Mucosa of rectum (tissue), 2 donors: ENCODE measurements around the gene CNTNAP5.

Experiments used
- H3K27ac ChIP-seq, 2 donors: one replicate each; pipeline ENCODE4 v1.7.0; 2013; ENCODE audit warnings: inconsistent platforms in 2 of 2, low read depth in 2 of 2, low read length in 2 of 2
- H3K27me3 ChIP-seq, 2 donors: one replicate each; pipeline ENCODE4 v1.7.0; 2013; ENCODE audit warnings: low read length in 2 of 2; ENCODE audit not compliant: control insufficient read depth in 2 of 2, insufficient read depth in 2 of 2
- H3K36me3 ChIP-seq, 2 donors: one replicate each; pipeline ENCODE4 v1.7.0; 2013; ENCODE audit warnings: low read length in 2 of 2; ENCODE audit not compliant: control insufficient read depth in 2 of 2, insufficient read depth in 2 of 2
- H3K4me1 ChIP-seq, 2 donors: one replicate each; pipeline ENCODE4 v1.7.0; 2013; ENCODE audit warnings: low read length in 2 of 2, mild to moderate bottlenecking in 1 of 2; ENCODE audit not compliant: control insufficient read depth in 2 of 2, insufficient read depth in 2 of 2
- H3K4me3 ChIP-seq, 2 donors: one replicate each; pipeline ENCODE4 v1.7.0; 2013; ENCODE audit warnings: low read length in 2 of 2
- H3K9ac ChIP-seq, 2 donors: one replicate each; pipeline ENCODE4 v1.7.0; 2013; ENCODE audit warnings: low read length in 2 of 2, low read depth in 1 of 2, mild to moderate bottlenecking in 1 of 2
- H3K9me3 ChIP-seq, 2 donors: one replicate each; pipeline ENCODE4 v1.7.0; 2013; ENCODE audit warnings: low read length in 2 of 2; ENCODE audit not compliant: control insufficient read depth in 2 of 2
- donor health status: healthy.
- donor health status: Normal muscosa, but diverticular disease.

The CNTNAP5 gene

DNA sequence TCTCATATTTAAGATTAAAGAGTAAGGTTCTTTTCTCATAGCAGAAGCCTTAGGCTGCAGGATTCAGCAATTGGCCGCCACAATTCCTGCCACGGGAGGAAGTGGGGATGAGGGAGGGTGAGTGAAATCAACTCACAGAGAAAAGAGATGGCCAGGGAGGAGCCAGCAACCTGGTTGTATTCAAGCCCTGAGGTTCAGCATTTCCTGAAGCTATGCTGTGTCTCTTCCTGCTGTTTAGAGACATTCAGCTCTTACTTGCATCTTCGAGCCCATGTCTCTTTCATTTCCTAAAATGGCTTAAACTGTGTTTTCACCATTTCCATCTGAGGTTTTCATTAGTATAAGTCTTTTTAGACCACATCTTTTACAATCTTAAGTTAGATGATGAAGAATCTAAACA, 522.6 kb downstream of the CNTNAP5 start:
- no peak overlapping the region for H3K9ac ChIP-seq
- no peaks in the 10 kb centered on the region for H3K36me3 ChIP-seq
- no peak overlapping the region for H3K4me3 ChIP-seq
- H3K27ac ChIP-seq: no peak overlapping the region
- no peaks in the 10 kb centered on the region for H3K27me3 ChIP-seq
- no peaks in the 10 kb centered on the region for H3K9me3 ChIP-seq
- H3K4me1 ChIP-seq: no peaks in the 10 kb centered on the region

DNA sequence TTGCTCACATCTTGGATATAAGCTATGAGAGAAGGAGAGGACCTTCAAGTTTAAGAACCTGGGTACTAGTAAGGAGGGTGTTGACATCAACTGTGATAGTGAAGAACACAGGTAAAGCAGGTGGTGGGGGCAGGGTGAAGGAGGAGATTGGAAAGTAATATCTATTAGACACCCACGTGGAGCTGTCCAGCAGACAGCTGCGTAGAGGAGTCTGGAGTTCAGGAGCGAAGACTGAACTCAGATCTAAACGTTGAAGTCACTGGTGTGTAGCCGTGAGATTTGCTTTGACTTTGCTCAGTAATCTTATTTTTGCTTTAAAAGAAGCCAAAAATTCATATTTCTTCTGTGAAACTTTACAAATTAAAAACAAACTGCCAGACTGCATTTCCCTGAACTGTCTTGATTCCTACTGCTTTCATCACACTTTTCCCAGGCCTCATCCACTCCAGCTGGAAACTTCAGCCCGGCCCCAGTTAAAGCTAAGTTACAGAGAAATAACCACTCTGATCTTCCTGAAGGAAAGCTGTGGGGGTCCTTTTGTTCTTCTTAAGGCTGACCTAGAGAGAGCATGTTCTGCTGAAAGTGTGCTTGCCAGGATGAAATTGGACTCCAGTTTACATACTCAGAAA, 533.3 kb downstream of the CNTNAP5 start:
- no peak overlapping the region for H3K9ac ChIP-seq

DNA sequence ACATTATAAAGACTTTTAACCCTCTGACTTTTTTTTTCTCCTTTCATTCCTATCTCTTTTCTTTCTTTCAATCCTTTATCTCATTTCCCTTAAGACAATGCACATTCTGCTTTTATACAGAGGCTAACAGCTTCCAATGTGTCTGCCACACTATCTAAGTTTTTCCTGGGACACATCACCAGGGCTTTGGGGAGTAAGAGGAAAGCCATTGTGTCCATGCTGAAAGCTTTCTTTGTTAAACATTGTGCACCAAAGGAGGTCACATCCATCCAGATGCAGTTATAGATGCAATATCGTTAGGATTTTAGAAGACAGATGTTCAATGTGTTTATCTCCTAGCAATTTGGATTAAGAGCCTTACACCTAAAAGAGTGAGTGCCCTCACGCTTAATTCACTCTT, 534.1 kb downstream of the CNTNAP5 start:
- no peak overlapping the region for H3K27ac ChIP-seq
- H3K9ac ChIP-seq: no peak overlapping the region
- no peaks in the 10 kb centered on the region for H3K9me3 ChIP-seq
- H3K27me3 ChIP-seq: no peaks in the 10 kb centered on the region
- no peak overlapping the region for H3K4me3 ChIP-seq
- peaks cover 0 to 4% of the 10 kb centered on the region in 2 donors for H3K4me1 ChIP-seq
- no peaks in the 10 kb centered on the region for H3K36me3 ChIP-seq

More for the DNA sequence above, 533.3 kb downstream of the CNTNAP5 start:
- H3K27ac ChIP-seq: no peak overlapping the region
- H3K27me3 ChIP-seq: no peaks in the 10 kb centered on the region
- H3K4me3 ChIP-seq: no peak overlapping the region
- H3K36me3 ChIP-seq: no peaks in the 10 kb centered on the region
- no peaks in the 10 kb centered on the region for H3K9me3 ChIP-seq
- no peaks in the 10 kb centered on the region for H3K4me1 ChIP-seq

DNA sequence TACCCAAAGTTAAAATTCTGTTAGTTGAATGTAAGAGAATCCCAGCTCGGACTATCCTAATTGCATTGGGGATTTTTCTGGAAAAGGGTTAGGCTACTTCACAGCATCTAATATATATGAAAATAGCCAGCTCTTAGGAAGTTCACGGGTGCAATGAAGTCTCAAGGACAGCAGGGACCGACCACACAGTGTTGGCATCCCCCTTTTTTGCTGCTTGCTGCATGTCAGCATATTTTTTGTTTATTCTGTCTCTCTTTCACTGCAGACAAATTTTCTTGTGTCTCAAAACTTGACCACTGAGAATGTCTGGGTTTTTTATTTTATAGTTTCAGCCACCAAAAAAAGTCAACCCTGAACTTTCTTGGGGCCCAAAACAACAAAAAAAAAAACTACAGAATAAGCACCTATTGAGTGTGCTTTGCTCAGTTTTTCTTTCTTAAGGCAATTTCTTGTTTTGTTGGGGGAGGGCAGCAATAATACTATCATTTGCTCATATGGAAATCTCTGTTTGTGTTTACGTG, 535.6 kb downstream of the CNTNAP5 start:
- Histone ChIP-seq H3K27ac (no peak overlapping the region), H3K9ac (no peak overlapping the region), H3K4me3 (no peak overlapping the region), H3K36me3 (no peaks in the 10 kb centered on the region), H3K4me1 (peaks cover 0 to 4% of the 10 kb centered on the region in 2 donors), H3K9me3 (no peaks in the 10 kb centered on the region), H3K27me3 (no peaks in the 10 kb centered on the region)

DNA sequence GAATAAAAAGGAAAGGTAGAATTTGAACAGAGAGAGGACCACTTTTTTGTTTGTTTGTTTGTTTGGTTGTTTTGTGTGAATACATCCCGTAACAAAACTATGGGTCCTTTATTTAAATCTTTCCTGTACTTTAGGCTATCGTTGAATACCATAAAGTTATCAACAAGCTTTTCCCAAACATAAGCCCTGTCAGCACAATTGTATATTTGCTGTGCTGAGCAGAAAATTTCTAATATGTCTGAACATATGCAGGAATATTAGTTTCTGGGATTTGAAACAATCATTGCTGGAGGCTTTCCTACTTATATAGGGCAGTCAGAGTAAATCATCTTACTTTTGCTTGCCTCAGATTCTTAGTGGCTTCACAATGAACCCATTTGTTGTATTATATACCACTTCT, 536.4 kb downstream of the CNTNAP5 start:
- no peak overlapping the region for H3K9ac ChIP-seq
- H3K27ac ChIP-seq: no peak overlapping the region
- no peaks in the 10 kb centered on the region for H3K36me3 ChIP-seq
- H3K9me3 ChIP-seq: no peaks in the 10 kb centered on the region
- H3K27me3 ChIP-seq: no peaks in the 10 kb centered on the region
- peaks cover 0 to 4% of the 10 kb centered on the region in 2 donors for H3K4me1 ChIP-seq
- no peak overlapping the region for H3K4me3 ChIP-seq

DNA sequence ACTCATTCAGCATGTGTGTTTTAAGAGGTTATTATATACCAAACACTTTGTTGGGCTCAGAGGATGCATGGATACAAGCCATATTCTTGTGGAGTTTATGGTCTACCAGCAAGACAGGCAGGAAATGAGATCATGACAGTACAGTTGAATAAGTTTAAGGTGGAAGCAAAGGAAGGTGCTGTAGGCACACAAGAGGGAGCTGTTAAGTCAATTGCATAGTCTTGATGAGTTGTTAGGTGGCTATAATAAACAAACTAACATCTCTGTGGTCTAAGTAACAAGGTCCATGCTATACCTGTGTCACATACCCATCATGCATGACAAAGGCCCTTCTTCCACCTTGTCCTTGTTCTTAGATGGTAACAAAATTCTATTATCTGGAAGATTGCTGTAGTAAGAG, 538.3 kb downstream of the CNTNAP5 start:
- H3K9ac ChIP-seq: no peak overlapping the region
- no peak overlapping the region for H3K4me3 ChIP-seq
- H3K27me3 ChIP-seq: no peaks in the 10 kb centered on the region
- H3K9me3 ChIP-seq: no peaks in the 10 kb centered on the region
- H3K27ac ChIP-seq: no peak overlapping the region
- no peaks in the 10 kb centered on the region for H3K36me3 ChIP-seq
- H3K4me1 ChIP-seq: peaks cover 0 to 4% of the 10 kb centered on the region in 2 donors

DNA sequence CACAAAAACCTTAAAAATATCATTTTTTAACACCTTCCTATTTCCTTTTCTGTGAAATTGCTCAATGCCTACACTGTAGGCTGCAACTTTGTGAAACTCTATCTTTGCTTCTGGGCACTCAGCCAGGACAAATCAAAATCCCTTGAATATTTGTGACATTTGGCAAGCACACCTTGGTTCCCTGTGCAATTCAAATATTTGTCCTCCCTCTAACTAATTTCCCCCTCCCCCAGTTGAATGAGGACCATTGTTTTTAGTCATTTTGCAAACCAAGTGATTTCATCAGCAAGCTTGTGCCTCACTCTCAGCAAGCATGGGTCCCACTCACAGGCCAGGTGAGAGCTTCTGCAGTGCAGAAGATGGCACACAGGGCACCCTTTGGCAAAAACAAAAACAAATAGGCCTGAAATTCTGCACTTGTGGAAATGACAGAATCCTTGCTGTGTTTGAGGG, 541.5 kb downstream of the CNTNAP5 start:
- Histone ChIP-seq H3K27me3 (no peaks in the 10 kb centered on the region), H3K9ac (no peak overlapping the region), H3K4me3 (no peak overlapping the region), H3K9me3 (no peaks in the 10 kb centered on the region), H3K36me3 (no peaks in the 10 kb centered on the region), H3K4me1 (peaks cover 0 to 4% of the 10 kb centered on the region in 2 donors), H3K27ac (no peak overlapping the region)

DNA sequence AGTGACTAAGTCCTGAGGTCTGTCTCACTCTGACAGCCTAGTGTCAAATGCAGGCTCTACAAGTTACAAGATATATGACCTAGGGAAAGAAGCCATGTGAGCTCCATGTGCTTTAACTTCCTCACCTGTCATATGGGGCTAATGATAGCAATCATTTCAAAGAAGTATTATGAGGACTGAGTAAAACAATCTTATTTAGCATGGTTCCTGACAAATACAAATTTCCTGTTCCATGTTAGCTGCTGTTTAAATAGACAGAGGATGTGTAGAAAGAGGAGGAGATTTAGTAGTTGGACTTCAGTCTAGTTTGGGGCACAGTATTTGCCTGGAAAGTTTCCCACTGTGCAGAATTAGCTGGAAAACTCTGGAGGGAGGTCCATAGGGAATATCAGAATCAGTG, 545.8 kb downstream of the CNTNAP5 start:
- Histone ChIP-seq H3K36me3 (no peaks in the 10 kb centered on the region), H3K9me3 (no peaks in the 10 kb centered on the region), H3K9ac (no peak overlapping the region), H3K4me3 (no peak overlapping the region), H3K27me3 (no peaks in the 10 kb centered on the region), H3K27ac (no peak overlapping the region), H3K4me1 (peaks cover 4 to 9% of the 10 kb centered on the region in 2 donors)

DNA sequence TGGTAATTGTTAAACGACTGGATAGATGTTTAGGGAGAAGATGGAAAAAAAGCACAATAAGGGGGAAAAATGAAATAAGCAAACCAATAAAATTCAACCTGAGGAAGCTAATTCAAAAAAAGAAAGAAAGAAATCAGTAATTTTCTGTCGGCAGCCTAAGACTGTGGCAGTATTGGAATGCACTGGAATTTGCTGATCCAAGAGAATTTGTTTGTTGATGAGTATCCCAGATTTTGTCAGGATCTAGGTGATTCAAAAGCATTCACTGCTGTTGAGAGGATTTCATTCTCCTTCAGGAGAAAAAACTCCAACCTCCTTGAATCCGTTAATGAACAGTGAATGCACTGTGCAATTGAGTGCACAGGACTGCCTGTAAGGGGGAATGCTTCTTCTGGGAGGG, 546.7 kb downstream of the CNTNAP5 start:
- Histone ChIP-seq H3K36me3 (no peaks in the 10 kb centered on the region), H3K4me3 (no peak overlapping the region), H3K27ac (no peak overlapping the region), H3K9ac (no peak overlapping the region), H3K27me3 (no peaks in the 10 kb centered on the region), H3K4me1 (peaks cover 4 to 9% of the 10 kb centered on the region in 2 donors), H3K9me3 (no peaks in the 10 kb centered on the region)

DNA sequence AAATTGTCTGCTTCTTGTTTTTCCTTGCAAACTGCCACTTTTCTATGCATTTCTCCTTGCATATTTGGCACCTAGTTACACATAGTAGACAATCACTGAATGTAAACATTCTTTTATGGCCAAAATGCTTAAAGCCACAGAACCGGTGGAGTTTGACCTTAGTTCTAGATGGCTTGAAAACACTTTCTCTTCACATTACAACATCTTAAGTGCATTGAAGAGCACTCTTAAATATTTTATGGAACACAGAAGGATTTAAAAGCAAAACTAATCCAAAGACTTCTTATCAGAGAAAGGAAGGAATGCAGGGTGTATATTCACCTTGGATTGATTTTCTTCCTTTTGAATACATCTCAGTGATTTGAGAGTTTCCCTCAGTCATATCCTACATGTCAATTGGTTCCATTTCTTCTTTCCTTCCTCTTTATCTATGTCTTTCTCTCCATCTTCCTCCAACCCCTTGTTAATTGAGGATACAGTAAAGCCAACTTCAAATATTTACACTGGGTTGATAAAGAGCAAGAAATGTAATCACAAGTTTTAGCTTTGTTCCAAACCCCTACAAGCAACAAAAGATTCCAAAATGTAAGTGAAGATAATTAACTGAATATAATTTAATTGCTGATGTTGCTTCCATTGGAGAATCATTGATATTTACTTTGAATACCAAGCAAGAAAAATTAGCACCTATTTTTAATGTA, 548.0 kb downstream of the CNTNAP5 start:
- no peak overlapping the region for H3K4me3 ChIP-seq
- H3K36me3 ChIP-seq: no peaks in the 10 kb centered on the region
- H3K9ac ChIP-seq: no peak overlapping the region

More for the DNA sequence above, 548.0 kb downstream of the CNTNAP5 start:
- H3K27me3 ChIP-seq: no peaks in the 10 kb centered on the region
- peaks cover 4 to 9% of the 10 kb centered on the region in 2 donors for H3K4me1 ChIP-seq
- H3K27ac ChIP-seq: no peak overlapping the region
- H3K9me3 ChIP-seq: no peaks in the 10 kb centered on the region
